ENCODE results near the gene DEPDC4. TPM values are rescaled to one million over a fixed set of nuclear protein-coding genes. Genes with fewer than 3 reads are reported as not detected.

Gene DEPDC4
- polyA plus RNA-seq, 1 donor from 2014 or later: 1.2 TPM

- TF ChIP-seq TAF1 (IDR thresholded peaks at IDR 0.05; ENCODE audit: low read depth): no peak
- TF ChIP-seq SMC3 (conservative IDR thresholded peaks at IDR 0.05; ENCODE audit: poor library complexity): no peak
- TF ChIP-seq RAD21 (conservative IDR thresholded peaks at IDR 0.05): peak; percentile 23
- no peak for TF ChIP-seq EZH2 (IDR thresholded peaks at IDR 0.05; ENCODE audit: borderline replicate concordance, insufficient read depth, low read length, poor library complexity, severe bottlenecking)
- no peak for TF ChIP-seq REST (IDR thresholded peaks at IDR 0.05; ENCODE audit: borderline replicate concordance)
- no peak for TF ChIP-seq EP300 (conservative IDR thresholded peaks at IDR 0.05; ENCODE audit: poor library complexity, severe bottlenecking)
- TF ChIP-seq CTCF (IDR thresholded peaks at IDR 0.05; ENCODE audit: poor library complexity, severe bottlenecking): no peak
- H3K27me3 ChIP-seq (ENCODE audit: insufficient read depth, low read depth, low read length): peaks cover 7% of the 10 kb centered on the region
- peaks cover 19% of the 10 kb centered on the region for H3K79me2 ChIP-seq (replicated peaks; ENCODE audit: insufficient read depth, low read length)
- no peaks in the 10 kb centered on the region for H3K9me3 ChIP-seq (ENCODE audit: low read length)
- H3K27ac ChIP-seq (ENCODE audit: low read length): no peak overlapping the region
- peak overlapping the region; percentile 84 for H3K4me2 ChIP-seq (ENCODE audit: low read length)
- peak overlapping the region; percentile 22 for H2AFZ ChIP-seq (ENCODE audit: low read depth, low read length)
- no peaks in the 10 kb centered on the region for H3K36me3 ChIP-seq (ENCODE audit: insufficient read depth, low read length)
- peak overlapping the region; percentile 36 for H3K9ac ChIP-seq (ENCODE audit: low read length)
- no peaks in the 10 kb centered on the region for H3F3A ChIP-seq (ENCODE audit: insufficient read depth, low read length, poor library complexity, severe bottlenecking)
- H3K4me3 ChIP-seq (ENCODE audit: low read length): peak overlapping the region; percentile 77
- H3K9me2 ChIP-seq (ENCODE audit: insufficient read depth, low read length): no peaks in the 10 kb centered on the region
- no peaks in the 10 kb centered on the region for H4K20me1 ChIP-seq (ENCODE audit: insufficient read depth)
Observed at GRCh38 chr12:100199347-100200149, 67.3 kb downstream of the DEPDC4 start.

GRCh38 chr12:100199023-100199346, 67.9 kb downstream of the DEPDC4 start:
- peak overlapping the region; percentile 22 for H2AFZ ChIP-seq (ENCODE audit: low read depth, low read length)
- peak overlapping the region; percentile 36 for H3K9ac ChIP-seq (ENCODE audit: low read length)
- H3K36me3 ChIP-seq (ENCODE audit: insufficient read depth, low read length): no peaks in the 10 kb centered on the region
- peak overlapping the region; percentile 9 for H3K4me2 ChIP-seq (ENCODE audit: low read length)
- H3K27me3 ChIP-seq (ENCODE audit: insufficient read depth, low read depth, low read length): peaks cover 7% of the 10 kb centered on the region
- no peaks in the 10 kb centered on the region for H3K9me3 ChIP-seq (ENCODE audit: low read length)
- no peak overlapping the region for H3K27ac ChIP-seq (ENCODE audit: low read length)
- no peaks in the 10 kb centered on the region for H4K20me1 ChIP-seq (ENCODE audit: insufficient read depth)
- H3K9me2 ChIP-seq (ENCODE audit: insufficient read depth, low read length): no peaks in the 10 kb centered on the region
- H3K4me3 ChIP-seq (ENCODE audit: low read length): peak overlapping the region; percentile 77
- no peak for TF ChIP-seq EZH2 (IDR thresholded peaks at IDR 0.05; ENCODE audit: borderline replicate concordance, insufficient read depth, low read length, poor library complexity, severe bottlenecking)
- TF ChIP-seq REST (IDR thresholded peaks at IDR 0.05; ENCODE audit: borderline replicate concordance): no peak
- TF ChIP-seq EP300 (conservative IDR thresholded peaks at IDR 0.05; ENCODE audit: poor library complexity, severe bottlenecking): no peak
- TF ChIP-seq POLR2AphosphoS5 (IDR thresholded peaks at IDR 0.05): no peak
- no peak for TF ChIP-seq CTCF (IDR thresholded peaks at IDR 0.05; ENCODE audit: poor library complexity, severe bottlenecking)
- TF ChIP-seq SMC3 (conservative IDR thresholded peaks at IDR 0.05; ENCODE audit: poor library complexity): no peak
- no peaks in the 10 kb centered on the region for H3F3A ChIP-seq (ENCODE audit: insufficient read depth, low read length, poor library complexity, severe bottlenecking)
- H3K79me2 ChIP-seq (replicated peaks; ENCODE audit: insufficient read depth, low read length): peaks cover 19% of the 10 kb centered on the region

All from neural cell (in vitro differentiated cells).